ENCODE results near the gene C1R.

C1R gene

GRCh38 chr12:7079826-7080125 is 12.5 kb downstream of the C1R start:
- TF ChIP-seq, protein P1, sequence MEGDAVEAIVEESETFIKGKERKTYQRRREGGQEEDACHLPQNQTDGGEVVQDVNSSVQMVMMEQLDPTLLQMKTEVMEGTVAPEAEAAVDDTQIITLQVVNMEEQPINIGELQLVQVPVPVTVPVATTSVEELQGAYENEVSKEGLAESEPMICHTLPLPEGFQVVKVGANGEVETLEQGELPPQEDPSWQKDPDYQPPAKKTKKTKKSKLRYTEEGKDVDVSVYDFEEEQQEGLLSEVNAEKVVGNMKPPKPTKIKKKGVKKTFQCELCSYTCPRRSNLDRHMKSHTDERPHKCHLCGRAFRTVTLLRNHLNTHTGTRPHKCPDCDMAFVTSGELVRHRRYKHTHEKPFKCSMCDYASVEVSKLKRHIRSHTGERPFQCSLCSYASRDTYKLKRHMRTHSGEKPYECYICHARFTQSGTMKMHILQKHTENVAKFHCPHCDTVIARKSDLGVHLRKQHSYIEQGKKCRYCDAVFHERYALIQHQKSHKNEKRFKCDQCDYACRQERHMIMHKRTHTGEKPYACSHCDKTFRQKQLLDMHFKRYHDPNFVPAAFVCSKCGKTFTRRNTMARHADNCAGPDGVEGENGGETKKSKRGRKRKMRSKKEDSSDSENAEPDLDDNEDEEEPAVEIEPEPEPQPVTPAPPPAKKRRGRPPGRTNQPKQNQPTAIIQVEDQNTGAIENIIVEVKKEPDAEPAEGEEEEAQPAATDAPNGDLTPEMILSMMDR (conservative IDR thresholded peaks at IDR 0.05; ENCODE audit: low read length) = no peak
- TF ChIP-seq EZH2phosphoT487 (IDR thresholded peaks at IDR 0.05; ENCODE audit: borderline replicate concordance) = no peak
- no peak overlapping the region for H3K9ac ChIP-seq (ENCODE audit: low read depth, low read length, poor library complexity, severe bottlenecking)

DNA sequence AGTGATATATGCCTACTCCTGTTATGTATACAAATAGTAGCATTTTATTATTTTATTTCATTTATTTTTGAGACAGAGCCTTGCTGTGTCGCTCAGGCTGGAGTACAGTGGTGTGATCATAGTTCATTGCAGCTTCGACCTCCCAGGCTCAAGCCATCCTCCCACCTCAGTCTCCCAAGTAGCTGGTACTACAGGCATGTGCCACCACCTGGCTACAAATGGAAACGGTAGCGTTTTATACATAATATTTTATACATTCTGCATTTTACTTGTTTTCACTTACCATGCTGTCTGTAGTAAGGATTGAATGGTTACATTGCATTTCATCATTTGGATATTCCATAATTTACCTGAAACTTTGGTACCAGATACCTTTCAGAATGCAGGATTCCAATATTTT is 14.1 kb downstream of the C1R start:
- H3K36me3 ChIP-seq (ENCODE audit: insufficient read depth, low read length) = no peaks in the 10 kb centered on the region
- no peak overlapping the region for H3K9ac ChIP-seq (ENCODE audit: low read depth, low read length, poor library complexity, severe bottlenecking)
- H3K27me3 ChIP-seq (ENCODE audit: insufficient read depth, low read length, poor library complexity, severe bottlenecking) = no peaks in the 10 kb centered on the region
- no peaks in the 10 kb centered on the region for H3F3A ChIP-seq (ENCODE audit: low read depth)
- H3K4me3 ChIP-seq (ENCODE audit: low read length, poor library complexity, severe bottlenecking) = no peak overlapping the region
- TF ChIP-seq, protein P1 (conservative IDR thresholded peaks at IDR 0.05; ENCODE audit: low read length) = peak; percentile 47
- no peak for TF ChIP-seq EZH2phosphoT487 (IDR thresholded peaks at IDR 0.05; ENCODE audit: borderline replicate concordance)
- no peaks in the 10 kb centered on the region for H3K9me2 ChIP-seq (replicated peaks; ENCODE audit: low read depth, low read length)
- H3K4me1 ChIP-seq (ENCODE audit: insufficient read depth, low read length, poor library complexity, severe bottlenecking) = peaks cover 8% of the 10 kb centered on the region
- H3K79me2 ChIP-seq (ENCODE audit: insufficient read depth, low read length) = no peaks in the 10 kb centered on the region
- no peak overlapping the region for H3K4me2 ChIP-seq (ENCODE audit: low read depth, low read length, poor library complexity, severe bottlenecking)
- H4K20me1 ChIP-seq (ENCODE audit: insufficient read depth, low read length, poor library complexity, severe bottlenecking) = no peaks in the 10 kb centered on the region
- H2AFZ ChIP-seq (ENCODE audit: low read length) = no peak overlapping the region
- H3K9me3 ChIP-seq (ENCODE audit: insufficient read depth, low read depth, low read length) = no peaks in the 10 kb centered on the region

More at GRCh38 chr12:7079826-7080125, 12.5 kb downstream of the C1R start:
- Histone ChIP-seq H3K4me3 (ENCODE audit: low read length, poor library complexity, severe bottlenecking) (no peak overlapping the region), H3K79me2 (ENCODE audit: insufficient read depth, low read length) (no peaks in the 10 kb centered on the region), H4K20me1 (ENCODE audit: insufficient read depth, low read length, poor library complexity, severe bottlenecking) (no peaks in the 10 kb centered on the region), H3K36me3 (ENCODE audit: insufficient read depth, low read length) (no peaks in the 10 kb centered on the region), H3K9me2 (replicated peaks; ENCODE audit: low read depth, low read length) (no peaks in the 10 kb centered on the region), H3K4me2 (ENCODE audit: low read depth, low read length, poor library complexity, severe bottlenecking) (no peak overlapping the region), H3F3A (ENCODE audit: low read depth) (no peaks in the 10 kb centered on the region), H2AFZ (ENCODE audit: low read length) (no peak overlapping the region), H3K4me1 (ENCODE audit: insufficient read depth, low read length, poor library complexity, severe bottlenecking) (no peaks in the 10 kb centered on the region), H3K9me3 (ENCODE audit: insufficient read depth, low read depth, low read length) (no peaks in the 10 kb centered on the region), H3K27me3 (ENCODE audit: insufficient read depth, low read length, poor library complexity, severe bottlenecking) (no peaks in the 10 kb centered on the region)

DNA sequence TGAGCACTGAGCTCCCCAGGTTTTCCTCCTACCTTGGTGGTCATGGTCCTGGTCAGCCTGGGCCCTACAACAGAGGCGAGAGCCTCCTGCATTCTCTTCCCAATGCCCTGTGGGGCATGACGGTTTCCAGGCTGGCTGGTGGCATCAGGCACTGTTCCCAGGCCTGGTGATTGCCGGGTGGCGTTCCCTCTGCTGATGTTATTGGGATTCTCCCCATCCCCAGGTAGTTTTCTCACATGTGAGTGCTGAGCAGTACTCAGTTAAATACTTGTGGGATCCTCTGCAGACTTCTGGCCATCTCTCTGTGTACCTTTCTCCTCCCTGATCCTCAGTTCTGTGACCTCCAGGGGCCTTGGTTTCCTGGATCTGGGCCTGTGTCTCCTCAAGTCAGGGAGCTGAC is 15.8 kb downstream of the C1R start:
- no peak for TF ChIP-seq EZH2phosphoT487 (IDR thresholded peaks at IDR 0.05; ENCODE audit: borderline replicate concordance)
- TF ChIP-seq, protein P1 (conservative IDR thresholded peaks at IDR 0.05; ENCODE audit: low read length) = no peak

More for the DNA sequence above, 15.8 kb downstream of the C1R start:
- Histone ChIP-seq H4K20me1 (ENCODE audit: insufficient read depth, low read length, poor library complexity, severe bottlenecking) (no peaks in the 10 kb centered on the region), H3F3A (ENCODE audit: low read depth) (no peaks in the 10 kb centered on the region), H3K36me3 (ENCODE audit: insufficient read depth, low read length) (no peaks in the 10 kb centered on the region), H2AFZ (ENCODE audit: low read length) (no peak overlapping the region), H3K9ac (ENCODE audit: low read depth, low read length, poor library complexity, severe bottlenecking) (no peak overlapping the region), H3K27me3 (ENCODE audit: insufficient read depth, low read length, poor library complexity, severe bottlenecking) (no peaks in the 10 kb centered on the region), H3K4me3 (ENCODE audit: low read length, poor library complexity, severe bottlenecking) (no peak overlapping the region), H3K4me1 (ENCODE audit: insufficient read depth, low read length, poor library complexity, severe bottlenecking) (peaks cover 8% of the 10 kb centered on the region), H3K9me2 (replicated peaks; ENCODE audit: low read depth, low read length) (no peaks in the 10 kb centered on the region), H3K9me3 (ENCODE audit: insufficient read depth, low read depth, low read length) (no peaks in the 10 kb centered on the region), H3K4me2 (ENCODE audit: low read depth, low read length, poor library complexity, severe bottlenecking) (no peak overlapping the region), H3K79me2 (ENCODE audit: insufficient read depth, low read length) (no peaks in the 10 kb centered on the region)
